Smooth muscle cell (in vitro differentiated cells): ENCODE results near the gene ZFP92. TPM values are rescaled to one million over a fixed set of nuclear protein-coding genes. Genes with fewer than 3 reads are reported as not detected.

ENCODE experiments used
- DNase-seq: peaks from one replicate; lab custom pipeline; 2025; ENCODE audit not compliant: unreplicated experiment; lab: John Stamatoyannopoulos, UW
- H2AFZ ChIP-seq: fragments of 200-600 bp; sonication (generic); 2 replicates; pipeline ENCODE4 v1.6.0; 2016; ENCODE audit warnings: antibody characterized with exemption, low read depth, mild to moderate bottlenecking
- H3F3A ChIP-seq: fragments of 200-600 bp; sonication (generic); 2 replicates; pipeline ENCODE4 v1.6.0; 2017; ENCODE audit warnings: antibody characterized with exemption, low read depth
- H3K27ac ChIP-seq: fragments of 200-600 bp; sonication (generic); 2 replicates; pipeline ENCODE4 v1.5.1; 2016; ENCODE audit warnings: low read depth, mild to moderate bottlenecking
- H3K27me3 ChIP-seq: fragments of 200-600 bp; sonication (generic); 2 replicates; pipeline ENCODE4 v1.6.1; 2016; ENCODE audit warnings: low read depth, mild to moderate bottlenecking
- H3K36me3 ChIP-seq: fragments of 200-600 bp; sonication (generic); 2 replicates; pipeline ENCODE4 v1.5.1; 2016; ENCODE audit warnings: low read depth
- H3K4me1 ChIP-seq: fragments of 200-600 bp; sonication (generic); 2 replicates; pipeline ENCODE4 v1.5.1; 2016; ENCODE audit warnings: low read depth
- H3K4me2 ChIP-seq: fragments of 200-600 bp; sonication (generic); 2 replicates; pipeline ENCODE4 v1.6.0; 2016; ENCODE audit warnings: mild to moderate bottlenecking
- H3K4me3 ChIP-seq: fragments of 200-600 bp; sonication (generic); 2 replicates; pipeline ENCODE4 v1.5.1; 2016; ENCODE audit warnings: mild to moderate bottlenecking
- H3K79me2 ChIP-seq: fragments of 200-600 bp; sonication (generic); 2 replicates; pipeline ENCODE4 v1.6.0; 2016; ENCODE audit warnings: low read depth, mild to moderate bottlenecking
- H3K9ac ChIP-seq: fragments of 200-600 bp; sonication (generic); 2 replicates; pipeline ENCODE4 v1.6.0; 2016; ENCODE audit warnings: low read depth
- H3K9me3 ChIP-seq: fragments of 200-600 bp; sonication (generic); replicated peaks from 2 replicates; pipeline ENCODE4 v1.5.1; 2016; ENCODE audit warnings: low read depth
- H4K20me1 ChIP-seq: fragments of 200-600 bp; sonication (generic); 2 replicates; pipeline ENCODE4 v1.6.0; 2016; ENCODE audit warnings: low read depth
- CTCF ChIP-seq: fragments of 200-600 bp; sonication (generic); IDR thresholded peaks from 2 replicates; pipeline ENCODE4 v1.5.1; 2017; ENCODE audit warnings: borderline replicate concordance, mild to moderate bottlenecking, antibody characterized with exemption; ENCODE audit not compliant: insufficient read depth, poor library complexity, severe bottlenecking
- WGBS: methylation state at CpG from one replicate; pipeline ENCODE4 v1.1.7; 2016; ENCODE audit warnings: low lambda C conversion rate; 5-methylcytosine and 5-hydroxymethylcytosine counted together
- polyA plus RNA-seq: library from polyadenylated mRNA; unstranded; fragments of >200 nt; fragmentation: Nextera tagmentation; extraction: Ambion mirVana; gene quantifications from 2 replicates; pipeline ENCODE4 v1.2.1, GENCODE V29; 2016
- total RNA-seq: library from RNA; depleted of rRNA; stranded (reverse); fragments of >200 nt; gene quantifications from 2 replicates; pipeline ENCODE4 v1.2.3, GENCODE V29; 2014

The ZFP92 gene
- total and polyA plus RNA-seq, 2 experiments from 2014 or later = 0.73 to 1.3 TPM

- WGBS = 87% methylated on average over 12 of the region's 12 CpGs
- no peak for TF ChIP-seq CTCF
- Histone ChIP-seq H3K27ac (no peak overlapping the region), H3K4me1 (no peaks in the 10 kb centered on the region), H4K20me1 (no peaks in the 10 kb centered on the region), H3K4me2 (no peak overlapping the region), H3K79me2 (no peaks in the 10 kb centered on the region), H3K27me3 (no peaks in the 10 kb centered on the region), H3F3A (no peaks in the 10 kb centered on the region), H3K9ac (no peak overlapping the region), H3K36me3 (no peaks in the 10 kb centered on the region), H3K4me3 (no peak overlapping the region), H2AFZ (no peak overlapping the region), H3K9me3 (no peaks in the 10 kb centered on the region)
- DNase-seq = no peak
These were observed 21.9 kb downstream of the ZFP92 start for GRCh38 chrX:153433161-153433680.

GRCh38 chrX:153433781-153434285, 22.6 kb downstream of the ZFP92 start:
- no peaks in the 10 kb centered on the region for H3F3A ChIP-seq
- H3K9ac ChIP-seq = no peak overlapping the region
- no peaks in the 10 kb centered on the region for H3K36me3 ChIP-seq
- no peaks in the 10 kb centered on the region for H3K79me2 ChIP-seq
- H3K4me2 ChIP-seq = no peak overlapping the region
- H3K9me3 ChIP-seq = no peaks in the 10 kb centered on the region
- H3K27me3 ChIP-seq = no peaks in the 10 kb centered on the region
- H3K27ac ChIP-seq = no peak overlapping the region
- no peaks in the 10 kb centered on the region for H4K20me1 ChIP-seq
- H2AFZ ChIP-seq = no peak overlapping the region
- DNase-seq = no peak
- no peak overlapping the region for H3K4me3 ChIP-seq
- no peak for TF ChIP-seq CTCF
- WGBS = 90% methylated on average over 17 of the region's 17 CpGs
- H3K4me1 ChIP-seq = no peaks in the 10 kb centered on the region

GRCh38 chrX:153434801-153435200, 23.5 kb downstream of the ZFP92 start:
- no peaks in the 10 kb centered on the region for H4K20me1 ChIP-seq
- H3K4me3 ChIP-seq = no peak overlapping the region
- 75% methylated on average over 8 of the region's 8 CpGs for WGBS
- no peak overlapping the region for H2AFZ ChIP-seq
- no peaks in the 10 kb centered on the region for H3K4me1 ChIP-seq
- no peak for DNase-seq
- no peaks in the 10 kb centered on the region for H3K36me3 ChIP-seq
- no peaks in the 10 kb centered on the region for H3K27me3 ChIP-seq
- TF ChIP-seq CTCF = no peak
- no peak overlapping the region for H3K9ac ChIP-seq
- H3K79me2 ChIP-seq = no peaks in the 10 kb centered on the region
- no peak overlapping the region for H3K27ac ChIP-seq
- H3K9me3 ChIP-seq = no peaks in the 10 kb centered on the region
- H3K4me2 ChIP-seq = no peak overlapping the region
- H3F3A ChIP-seq = no peaks in the 10 kb centered on the region

GRCh38 chrX:153435845-153436244, 24.6 kb downstream of the ZFP92 start:
- no peaks in the 10 kb centered on the region for H3F3A ChIP-seq
- no peak overlapping the region for H3K4me3 ChIP-seq
- H3K9me3 ChIP-seq = no peaks in the 10 kb centered on the region
- WGBS = 57% methylated on average over 3 of the region's 3 CpGs
- H3K9ac ChIP-seq = no peak overlapping the region
- H3K4me1 ChIP-seq = no peaks in the 10 kb centered on the region
- H3K27ac ChIP-seq = no peak overlapping the region
- no peak overlapping the region for H2AFZ ChIP-seq
- no peak for DNase-seq
- H3K4me2 ChIP-seq = no peak overlapping the region
- H3K79me2 ChIP-seq = no peaks in the 10 kb centered on the region
- H4K20me1 ChIP-seq = no peaks in the 10 kb centered on the region
- H3K27me3 ChIP-seq = no peaks in the 10 kb centered on the region
- TF ChIP-seq CTCF = no peak
- no peaks in the 10 kb centered on the region for H3K36me3 ChIP-seq
